Muscle of arm (tissue), 14 donors: ENCODE data around the gene BBS7. TPM values are rescaled to one million over a fixed set of nuclear protein-coding genes. Genes with fewer than 3 reads are reported as not detected.

Source experiments
- DNase-seq: peaks from one replicate; pipeline ENCODE4 v3.0.0-alpha.2; 2013
- long read RNA-seq, 11 donors: transcript quantifications; one replicate each; lab custom pipeline, GENCODE V29; 2026
- polyA plus RNA-seq, 12 donors: library from polyadenylated mRNA; unstranded; fragments of 120-200 nt; gene quantifications; one replicate each; pipeline ENCODE4 v1.2.1, GENCODE V29; 2013; ENCODE audit not compliant: insufficient read length in 12 of 12

The BBS7 gene, protein sequence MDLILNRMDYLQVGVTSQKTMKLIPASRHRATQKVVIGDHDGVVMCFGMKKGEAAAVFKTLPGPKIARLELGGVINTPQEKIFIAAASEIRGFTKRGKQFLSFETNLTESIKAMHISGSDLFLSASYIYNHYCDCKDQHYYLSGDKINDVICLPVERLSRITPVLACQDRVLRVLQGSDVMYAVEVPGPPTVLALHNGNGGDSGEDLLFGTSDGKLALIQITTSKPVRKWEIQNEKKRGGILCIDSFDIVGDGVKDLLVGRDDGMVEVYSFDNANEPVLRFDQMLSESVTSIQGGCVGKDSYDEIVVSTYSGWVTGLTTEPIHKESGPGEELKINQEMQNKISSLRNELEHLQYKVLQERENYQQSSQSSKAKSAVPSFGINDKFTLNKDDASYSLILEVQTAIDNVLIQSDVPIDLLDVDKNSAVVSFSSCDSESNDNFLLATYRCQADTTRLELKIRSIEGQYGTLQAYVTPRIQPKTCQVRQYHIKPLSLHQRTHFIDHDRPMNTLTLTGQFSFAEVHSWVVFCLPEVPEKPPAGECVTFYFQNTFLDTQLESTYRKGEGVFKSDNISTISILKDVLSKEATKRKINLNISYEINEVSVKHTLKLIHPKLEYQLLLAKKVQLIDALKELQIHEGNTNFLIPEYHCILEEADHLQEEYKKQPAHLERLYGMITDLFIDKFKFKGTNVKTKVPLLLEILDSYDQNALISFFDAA
- 10 to 100 TPM in 9 of 12 donors, 1 to 10 TPM in 2, not detected in 1; 8.7 to 19.6 (median 14.6) TPM for polyA plus RNA-seq
- long read RNA-seq, donor 1, partial matches to known transcripts = 0 of 5 reads
- long read RNA-seq, donor 1, other reads (novel, unspliced or antisense) = 0 of 5 reads
- long read RNA-seq, donor 2, partial matches to known transcripts = 0 of 3 reads
- long read RNA-seq, donor 2, other reads (novel, unspliced or antisense) = 0 of 3 reads
- long read RNA-seq, donor 3 = 0 reads
- long read RNA-seq, donor 4, partial matches to known transcripts = 0 of 2 reads
- long read RNA-seq, donor 4, other reads (novel, unspliced or antisense) = 0 of 2 reads
- long read RNA-seq, donor 5, transcript BBS7-202 (4 exons, 725 nt) = major isoform, 5 of 7 reads
- long read RNA-seq, donor 5, partial matches to known transcripts = 0 of 7 reads
- long read RNA-seq, donor 5, other reads (novel, unspliced or antisense) = 0 of 7 reads
- long read RNA-seq, donor 6, partial matches to known transcripts = 0 of 1 reads
- long read RNA-seq, donor 6, other reads (novel, unspliced or antisense) = 0 of 1 reads
- long read RNA-seq, donor 7, transcript BBS7-202 (4 exons, 725 nt) = major isoform, 5 of 6 reads
- long read RNA-seq, donor 7, partial matches to known transcripts = 0 of 6 reads
- long read RNA-seq, donor 7, other reads (novel, unspliced or antisense) = 0 of 6 reads
- long read RNA-seq, donor 8, partial matches to known transcripts = 0 of 5 reads
- long read RNA-seq, donor 8, other reads (novel, unspliced or antisense) = 0 of 5 reads
- long read RNA-seq, donor 9, partial matches to known transcripts = 0 of 4 reads
- long read RNA-seq, donor 9, other reads (novel, unspliced or antisense) = 0 of 4 reads
- long read RNA-seq, donor 10, partial matches to known transcripts = 0 of 2 reads
- long read RNA-seq, donor 10, other reads (novel, unspliced or antisense) = 0 of 2 reads
- long read RNA-seq, donor 11, partial matches to known transcripts = 0 of 6 reads
- long read RNA-seq, donor 11, other reads (novel, unspliced or antisense) = 0 of 6 reads

DNA sequence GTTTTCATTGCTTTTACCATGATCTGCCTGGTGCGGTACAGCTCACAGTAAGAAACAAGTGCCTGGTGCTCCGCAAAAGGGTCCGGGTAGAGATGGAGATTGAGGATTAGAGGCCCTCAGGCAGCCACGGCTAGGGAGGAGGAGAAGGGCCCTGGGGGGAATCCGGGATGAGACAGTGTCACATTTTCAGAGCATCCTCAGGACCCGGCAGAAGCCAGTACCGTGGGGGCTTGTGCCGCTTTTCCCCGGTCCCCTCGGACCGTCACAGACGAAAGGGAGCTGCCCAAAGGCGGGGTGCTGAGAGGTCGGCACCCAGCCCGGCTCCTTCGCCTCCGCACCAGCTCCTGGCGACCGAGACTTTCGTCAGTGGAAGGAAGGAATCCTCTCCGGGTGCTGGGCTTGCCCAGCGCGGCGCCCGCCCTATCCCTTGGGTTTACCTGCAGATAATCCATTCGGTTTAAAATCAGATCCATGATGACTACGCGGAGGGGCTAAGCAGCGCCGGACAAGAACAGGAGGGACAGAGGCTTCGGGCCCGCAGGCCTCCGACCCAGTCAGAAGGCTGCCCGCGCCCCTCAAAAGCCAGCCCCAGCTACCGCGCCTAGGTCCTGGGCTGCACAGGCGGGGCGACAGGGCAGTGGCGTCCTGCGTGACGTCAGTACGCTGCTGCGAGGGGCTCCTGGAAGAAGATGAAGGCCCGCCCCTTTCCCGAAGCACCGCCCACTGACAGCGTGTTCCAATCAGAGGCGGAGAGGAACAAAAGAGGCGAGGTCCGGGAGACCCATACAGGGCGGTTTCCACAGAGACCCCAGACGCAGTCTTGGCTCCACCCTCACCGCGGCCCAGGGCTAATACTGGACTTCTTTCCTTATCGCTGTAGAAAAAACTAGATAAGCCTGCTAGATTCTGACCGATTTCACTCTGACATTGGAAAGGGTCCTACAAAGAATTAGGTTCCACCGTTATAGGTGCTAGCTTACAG lies at the start of gene BBS7:
TSS of gene BBS7 (minus strand) at position 634 of the 982 bp plus-strand sequence. CDS start at position 473, 161 bp downstream.
- peak; percentile 99 for DNase-seq

DNA sequence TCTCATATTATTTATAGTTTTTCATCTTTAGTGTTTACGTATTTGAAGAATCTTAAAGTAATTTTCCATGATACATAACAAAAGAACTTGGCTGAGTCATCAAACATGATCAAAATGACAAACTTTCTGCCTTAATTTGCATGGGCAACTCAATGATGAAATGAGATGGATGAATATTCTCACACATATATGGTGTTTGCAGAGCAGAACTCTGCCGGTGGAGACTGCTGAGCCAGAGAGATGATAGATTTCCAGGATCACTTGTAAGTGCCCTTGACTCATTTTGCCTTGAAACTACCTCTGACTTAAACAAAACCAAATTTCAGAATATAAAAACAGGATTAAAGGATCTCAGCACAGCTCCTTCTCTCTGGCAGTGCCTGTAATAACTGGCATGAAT lies 43.4 kb upstream of the BBS7 start:
- DNase-seq = no peak

DNA sequence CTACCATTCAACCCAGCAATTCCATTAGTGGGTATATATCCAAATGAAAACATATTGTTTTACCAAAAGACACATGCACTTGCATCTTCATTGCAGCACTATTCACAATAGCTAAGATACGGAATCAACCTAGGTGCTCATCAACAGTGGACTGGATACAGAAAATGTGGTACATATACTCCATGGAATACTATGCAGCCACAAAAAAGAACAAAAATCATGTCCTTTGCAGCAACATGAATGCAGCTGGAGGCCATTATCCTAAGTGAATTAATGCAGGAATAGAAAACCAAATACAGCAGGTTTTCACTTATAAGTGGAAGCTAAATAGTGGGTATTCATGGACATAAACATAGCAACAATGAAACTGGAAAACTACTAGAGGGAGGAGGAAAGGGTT lies 38.1 kb upstream of the BBS7 start:
- no peak for DNase-seq

DNA sequence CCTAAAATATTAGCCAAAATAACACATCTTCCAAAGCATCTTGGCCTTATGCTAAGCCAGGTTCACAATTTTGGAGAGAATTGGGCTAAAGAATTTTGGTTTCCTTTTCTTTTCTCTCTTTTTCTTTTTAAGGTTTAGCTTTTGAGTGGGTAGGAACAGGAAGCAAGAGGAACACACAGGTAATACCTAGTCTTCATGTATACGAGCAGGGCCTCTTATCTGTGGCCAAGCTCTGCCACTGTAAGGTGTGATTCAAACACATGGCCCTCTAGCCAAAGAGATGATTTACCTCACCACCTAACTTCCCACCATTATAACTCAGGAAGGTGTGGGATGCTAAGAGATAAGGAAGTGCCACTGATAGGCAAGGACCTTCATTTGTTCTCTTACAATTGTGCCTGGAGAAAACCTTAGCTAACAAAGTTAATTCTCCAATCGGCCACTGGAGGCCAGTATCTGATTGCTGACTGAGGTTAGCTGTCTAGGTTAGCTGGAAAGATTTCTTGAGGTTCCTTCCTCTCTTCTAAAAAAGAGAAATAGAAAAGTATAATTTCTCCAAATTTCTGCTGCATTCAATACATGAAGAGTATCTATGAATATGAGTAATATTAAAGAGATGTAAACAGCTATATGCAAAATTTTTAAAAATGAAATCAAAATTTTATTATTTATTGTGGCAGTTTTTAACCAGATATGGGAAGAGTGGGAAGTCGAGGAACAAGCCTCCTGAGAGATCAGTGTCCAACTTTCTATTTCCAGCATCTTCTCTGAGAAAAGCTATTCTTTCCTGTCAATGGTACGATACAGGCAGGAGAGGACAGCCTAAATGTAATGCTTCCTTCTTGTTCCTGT lies 30.1 kb upstream of the BBS7 start:
- peak; percentile 53 for DNase-seq

DNA sequence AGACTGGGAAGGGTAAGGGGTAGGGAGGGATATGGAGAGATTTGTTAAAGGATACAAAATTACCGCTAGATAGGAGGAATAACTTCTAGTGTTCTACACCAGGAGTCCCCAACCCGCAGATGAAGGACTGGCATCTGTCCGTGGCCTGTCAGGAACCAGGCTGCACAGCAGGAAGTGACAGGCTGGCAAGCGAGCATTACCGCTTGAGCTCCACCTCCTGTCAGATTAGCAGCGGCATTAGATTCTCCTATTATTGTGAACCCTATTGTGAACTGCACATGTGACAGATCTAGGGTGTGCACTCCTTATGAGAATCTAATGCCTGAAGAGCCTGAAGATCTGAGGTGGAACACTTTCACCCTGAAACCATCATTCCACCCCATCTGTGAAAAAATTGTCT lies 27.9 kb upstream of the BBS7 start:
- DNase-seq = no peak

DNA sequence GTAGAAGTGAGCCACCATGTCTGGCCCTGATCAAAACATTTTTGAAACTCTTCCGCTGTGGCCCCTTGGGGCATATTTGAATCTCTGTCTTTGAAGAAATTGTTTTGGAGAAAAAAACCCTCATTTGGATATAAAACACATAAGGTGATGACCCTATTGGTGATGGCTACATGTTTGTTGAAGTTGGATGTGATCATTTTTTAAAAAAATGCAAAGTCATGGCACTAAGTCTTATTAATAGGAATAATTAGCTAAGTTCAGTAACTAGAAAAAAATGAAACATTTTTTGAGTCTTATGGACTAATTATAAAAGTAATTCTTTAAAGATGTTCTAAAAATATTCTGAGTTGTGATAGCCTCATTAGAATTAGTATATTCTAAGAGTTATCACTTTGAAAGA lies 17.9 kb upstream of the BBS7 start:
- DNase-seq = no peak

DNA sequence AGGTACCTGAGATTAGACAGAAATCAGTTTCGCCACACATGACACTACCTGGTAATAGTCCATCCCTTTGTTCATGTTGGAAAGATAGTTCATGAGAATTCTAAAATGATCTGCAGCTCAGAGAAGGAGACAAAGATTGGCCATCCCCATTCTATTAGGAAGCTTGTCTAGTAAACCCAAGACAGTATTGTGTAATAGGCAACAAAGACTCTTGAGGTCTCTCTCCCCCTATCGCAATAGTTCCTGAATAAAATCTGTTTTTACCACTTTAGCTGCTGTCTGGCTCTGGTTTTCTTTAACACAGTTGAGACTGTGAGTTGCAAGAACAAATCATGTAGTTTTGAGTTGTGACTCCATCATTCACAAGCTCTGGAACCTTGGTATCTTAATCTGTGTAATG lies 14.8 kb upstream of the BBS7 start:
- DNase-seq = no peak

DNA sequence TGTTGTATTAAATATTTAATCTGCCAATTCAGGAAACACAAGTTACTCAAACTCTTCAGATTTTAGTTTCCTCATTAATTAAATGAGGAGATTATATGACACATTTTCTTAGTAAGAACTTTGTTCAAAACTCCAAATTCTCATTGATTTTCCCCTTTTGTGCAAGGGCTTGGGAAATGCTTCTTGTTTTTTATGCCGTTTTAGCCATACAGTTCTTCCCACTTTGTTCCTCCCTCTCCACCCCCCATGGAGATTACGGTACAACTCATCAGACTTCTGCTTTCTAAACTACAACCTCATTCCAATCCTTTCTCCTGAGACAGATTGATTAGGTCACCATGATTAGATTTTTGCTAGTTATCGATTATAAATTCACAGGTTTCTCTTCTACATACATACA lies 10.9 kb upstream of the BBS7 start:
- no peak for DNase-seq

DNA sequence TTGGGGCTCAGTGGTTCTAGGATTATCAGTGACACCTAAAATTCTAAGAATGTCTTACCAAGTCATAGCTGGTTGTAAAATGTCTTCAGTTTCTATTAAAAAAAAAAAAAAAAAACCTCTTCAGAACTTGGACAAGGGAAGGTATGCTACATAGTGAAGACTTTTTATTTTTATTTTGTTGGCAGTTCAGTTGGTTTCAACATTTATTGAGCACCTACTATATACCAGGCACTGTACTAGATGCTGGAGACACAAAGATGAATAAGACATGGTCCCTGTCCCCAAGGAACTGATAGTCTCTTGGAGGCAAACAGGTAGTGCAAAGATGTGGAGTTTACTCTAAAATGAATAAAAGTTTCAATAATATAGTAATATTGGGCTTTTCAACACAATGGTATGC lies 8.9 kb upstream of the BBS7 start:
- no peak for DNase-seq

DNA sequence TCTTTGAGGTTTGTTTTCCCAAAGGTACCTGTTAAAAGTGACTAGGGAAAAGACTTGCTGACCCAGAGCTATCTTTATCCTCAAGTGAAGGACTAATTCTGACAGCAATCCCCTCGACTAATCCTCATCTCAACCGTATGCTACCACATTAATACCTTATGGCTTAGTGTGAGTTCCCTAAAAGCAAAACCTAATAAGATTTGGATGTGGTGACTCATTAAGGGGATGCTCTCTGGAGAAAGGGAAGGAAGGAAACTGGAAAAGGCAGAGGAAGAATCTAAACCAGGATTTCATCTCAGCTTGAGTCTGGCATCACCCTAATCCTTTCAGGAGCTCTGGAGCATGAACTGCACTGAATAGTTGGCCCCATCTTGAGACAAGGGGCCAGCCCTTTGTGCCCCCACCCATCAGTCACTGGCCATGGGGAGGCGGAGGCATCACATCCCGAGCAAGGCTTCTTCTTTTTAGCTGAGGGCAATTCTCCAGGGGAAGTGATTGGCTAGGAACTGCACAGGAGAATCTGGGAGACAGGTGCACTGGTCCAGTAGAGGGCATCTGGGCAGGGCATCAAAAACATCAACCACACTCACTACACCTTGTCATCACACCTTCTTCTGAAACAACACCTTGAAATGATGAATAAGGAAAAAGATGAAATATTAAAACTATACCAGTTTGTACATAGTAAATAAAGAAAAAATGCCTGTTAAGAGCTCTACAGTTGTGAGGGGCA lies 6.9 kb upstream of the BBS7 start:
- DNase-seq = no peak

DNA sequence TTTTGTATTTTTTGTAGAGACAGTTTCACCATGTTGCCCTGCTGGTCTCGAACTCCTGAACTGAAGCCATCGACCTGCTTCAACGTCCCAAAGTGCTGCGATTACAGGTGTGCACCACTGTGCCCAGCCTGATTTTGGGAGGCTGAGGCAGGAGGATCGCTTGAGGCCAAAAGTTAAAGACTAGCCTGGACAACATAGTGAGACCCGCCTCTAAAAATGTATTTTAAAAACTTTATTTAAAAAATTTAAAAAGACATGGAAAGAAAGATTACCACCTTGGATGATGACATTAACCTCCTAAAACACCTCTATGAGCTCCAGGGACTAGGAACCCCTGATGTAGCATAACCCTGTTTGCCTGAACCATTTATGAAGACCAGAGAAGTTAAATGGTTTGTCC lies 5.8 kb upstream of the BBS7 start:
- no peak for DNase-seq

DNA sequence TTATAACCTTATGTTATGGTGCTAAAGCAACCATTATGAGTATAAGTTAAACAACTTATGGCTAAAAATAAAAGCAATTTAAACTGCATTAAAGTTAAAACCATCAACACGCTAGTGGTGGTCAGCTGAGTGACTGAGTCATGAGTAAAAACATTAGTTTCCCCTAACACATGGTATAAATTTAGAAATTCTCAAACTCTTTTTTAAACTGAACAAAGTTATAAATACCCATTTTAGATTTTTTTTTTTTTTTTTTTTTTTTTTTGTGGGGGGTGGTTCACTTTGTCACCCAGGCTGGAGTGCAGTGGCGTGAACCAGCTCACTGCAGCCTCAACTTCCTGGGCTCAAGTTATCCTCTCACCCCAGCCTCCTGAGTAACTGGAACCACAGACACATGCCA lies 5.4 kb upstream of the BBS7 start:
- DNase-seq = no peak

DNA sequence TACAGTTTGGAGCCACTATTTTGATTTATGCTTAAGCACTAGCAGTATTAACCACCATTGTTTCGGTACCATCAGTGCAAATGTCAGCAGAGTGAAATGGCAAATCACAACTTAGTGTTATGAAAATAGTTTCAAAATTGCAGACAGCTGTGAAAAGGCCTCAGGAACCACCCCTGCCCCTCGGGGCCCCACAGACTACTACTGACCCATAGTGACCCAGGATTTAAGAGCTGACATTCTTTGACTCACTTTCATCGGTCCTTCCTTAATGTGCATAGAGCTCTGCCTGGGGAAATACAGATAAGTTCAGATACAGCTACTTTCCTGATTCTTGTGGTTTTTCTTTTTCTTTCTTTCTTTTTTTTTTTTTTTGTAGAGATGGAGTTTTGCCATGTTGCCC lies 3.3 kb upstream of the BBS7 start:
- DNase-seq = no peak

DNA sequence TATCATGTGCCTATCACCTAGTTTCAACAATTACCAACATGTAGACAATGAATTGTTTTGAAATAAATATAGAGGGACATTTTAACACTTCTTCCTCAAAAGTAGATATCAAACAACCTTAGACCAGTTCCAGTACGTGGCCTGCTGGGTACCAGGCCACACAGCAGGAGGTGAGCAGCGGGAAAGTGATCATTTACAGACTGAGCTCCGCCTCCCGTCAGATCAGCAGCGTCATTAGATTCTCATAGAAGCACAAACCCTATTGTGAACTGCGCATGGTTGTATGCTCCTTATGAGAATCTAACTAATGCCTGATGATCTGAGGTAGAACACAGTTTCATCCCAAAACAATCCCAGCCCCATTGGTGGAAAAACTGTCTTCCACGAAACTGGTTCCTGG lies 6.5 kb downstream of the BBS7 start:
- no peak for DNase-seq

DNA sequence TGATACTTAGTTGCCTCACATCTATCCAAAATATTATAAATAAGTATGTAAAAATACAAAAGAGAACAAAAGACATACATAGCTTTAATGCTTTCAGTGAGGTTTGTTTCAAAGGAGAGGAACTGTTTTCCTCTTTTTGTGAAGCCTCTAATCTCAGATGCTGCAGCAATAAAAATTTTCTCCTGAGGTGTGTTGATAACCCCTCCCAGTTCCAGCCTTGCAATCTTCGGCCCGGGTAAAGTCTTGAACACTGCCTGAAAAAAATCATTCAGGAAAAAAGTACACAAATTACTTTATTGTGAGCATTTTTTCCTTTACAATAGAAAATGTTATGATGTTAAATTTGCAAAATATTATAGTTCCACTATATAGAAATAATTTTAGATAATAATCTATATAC lies 8.8 kb downstream of the BBS7 start:
- no peak for DNase-seq

DNA sequence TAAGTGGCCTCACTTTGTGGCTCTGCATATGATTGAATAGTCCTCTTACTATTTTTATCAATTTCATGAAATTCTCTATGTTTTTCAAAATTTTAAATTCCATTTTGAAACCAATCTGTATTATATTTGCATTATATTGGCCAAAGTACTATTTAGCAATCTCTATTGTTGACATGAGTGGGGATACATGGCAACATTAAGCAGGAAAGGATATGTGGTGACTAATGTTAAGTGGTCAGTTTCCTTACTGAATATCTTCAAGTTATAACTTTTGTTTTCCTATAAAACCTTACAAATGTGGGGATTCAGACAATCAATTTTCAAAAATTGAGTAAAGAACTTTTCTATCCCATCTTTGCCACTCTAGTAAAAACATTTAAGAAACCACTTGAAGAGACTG lies 10.2 kb downstream of the BBS7 start:
- no peak for DNase-seq

DNA sequence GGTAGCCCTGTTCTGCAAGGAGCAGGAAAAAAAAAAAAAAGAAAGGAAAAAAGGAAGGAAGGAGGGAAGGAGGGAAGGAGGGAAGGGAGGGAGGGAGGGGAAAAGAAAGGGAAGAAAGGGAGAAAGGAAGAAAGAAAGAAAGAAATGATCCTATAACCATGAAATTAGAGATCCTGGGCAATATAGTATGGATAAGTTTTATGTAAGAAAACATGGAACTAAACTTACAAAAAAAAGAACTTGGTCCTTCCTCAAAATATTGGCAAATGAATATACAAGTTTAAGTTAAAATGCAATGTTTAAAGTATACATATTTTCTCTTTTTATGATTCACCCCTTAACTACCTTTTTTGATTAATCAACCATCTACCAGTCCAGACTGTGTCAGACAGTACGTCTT lies 18.9 kb downstream of the BBS7 start:
- DNase-seq = no peak

DNA sequence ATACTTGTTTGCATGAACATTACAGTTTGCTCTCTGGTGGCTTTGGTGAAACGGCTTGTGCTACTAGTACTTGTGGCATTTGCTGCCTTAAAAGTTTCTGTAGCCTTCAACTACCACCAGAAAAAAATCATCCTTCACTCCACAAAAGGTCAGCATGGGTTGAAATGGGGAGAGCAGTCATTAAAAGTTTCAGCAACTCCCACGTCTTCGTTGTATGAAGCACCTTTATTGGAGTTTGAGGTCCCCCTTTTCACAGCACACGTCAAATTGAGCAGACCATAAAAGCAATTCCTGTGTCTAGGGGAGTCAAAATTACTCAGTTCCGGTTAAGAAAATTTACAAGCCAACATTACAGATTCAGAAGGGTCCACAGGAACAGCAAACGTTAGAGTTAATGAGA lies 23.6 kb downstream of the BBS7 start:
- no peak for DNase-seq
